ENCODE results near the gene CYP2A7.
"Not testable (repeated sequence)": the region's sequence is repeated elsewhere in the genome, so short reads cannot be mapped to it uniquely, and the experiment has no call there.

Gene CYP2A7

DNA sequence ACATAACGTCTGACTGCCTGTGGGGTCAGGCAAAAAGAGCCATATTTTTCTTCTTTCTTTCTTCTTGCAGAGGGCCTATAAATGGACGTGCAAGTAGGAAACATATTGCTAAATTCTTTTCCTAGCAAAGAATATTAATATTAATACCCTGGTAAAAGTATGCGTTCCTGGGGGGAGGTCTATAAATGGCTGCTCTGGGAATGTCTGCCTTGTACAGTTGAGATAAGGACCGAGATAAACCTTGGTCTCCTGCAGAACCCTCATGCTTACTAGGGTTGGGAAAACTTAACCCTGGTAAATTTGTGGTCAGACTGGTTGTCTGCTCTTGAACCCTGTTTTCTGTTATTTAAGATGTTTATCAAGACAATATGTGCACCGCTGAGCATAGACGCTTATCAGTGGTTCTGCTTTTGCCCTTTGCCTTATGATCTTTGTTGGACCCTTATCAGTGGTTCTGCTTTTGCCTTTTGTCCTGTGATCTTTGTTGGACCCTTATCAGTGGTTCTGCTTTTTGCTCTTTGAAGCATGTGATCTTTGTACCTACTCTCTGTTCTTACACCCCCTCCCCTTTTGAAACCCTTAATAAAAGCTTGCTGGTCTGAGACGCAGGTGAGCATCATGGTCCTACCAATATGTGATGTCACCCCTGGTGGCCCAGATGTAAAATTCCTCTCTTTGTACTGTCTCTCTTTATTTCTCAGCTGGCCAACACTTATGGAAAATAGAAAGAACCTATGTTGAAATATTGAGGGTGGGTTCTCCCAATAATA is 37.7 kb upstream of the CYP2A7 start:
- not testable (repeated sequence) for H3K9ac ChIP-seq (ENCODE audit: low read depth, low read length); H3K9me3 ChIP-seq (ENCODE audit: insufficient read depth, low read depth, low read length); H3K36me3 ChIP-seq (ENCODE audit: insufficient read depth, low read length); H3K27ac ChIP-seq (ENCODE audit: low read depth, low read length); H3K4me1 ChIP-seq (ENCODE audit: insufficient read depth, low read length); H3K27me3 ChIP-seq (ENCODE audit: insufficient read depth, low read length); H3K4me3 ChIP-seq (ENCODE audit: low read length)
- WGBS = 96% methylated on average over 6 of the region's 7 CpGs

GRCh38 chr19:40918303-40918702 is 36.3 kb upstream of the CYP2A7 start:
- H3K4me1 ChIP-seq (ENCODE audit: insufficient read depth, low read length); H3K4me3 ChIP-seq (ENCODE audit: low read length); H3K27me3 ChIP-seq (ENCODE audit: insufficient read depth, low read length); H3K36me3 ChIP-seq (ENCODE audit: insufficient read depth, low read length); H3K27ac ChIP-seq (ENCODE audit: low read depth, low read length); H3K9ac ChIP-seq (ENCODE audit: low read depth, low read length); H3K9me3 ChIP-seq (ENCODE audit: insufficient read depth, low read depth, low read length): not testable (repeated sequence)
- whole genome bisulfite sequencing = no CpG with 5 or more reads among the region's 2 CpGs

- no peaks in the 10 kb centered on the region for H3K27me3 ChIP-seq (ENCODE audit: insufficient read depth, low read length)
- H3K36me3 ChIP-seq (ENCODE audit: insufficient read depth, low read length) = no peaks in the 10 kb centered on the region
- H3K9me3 ChIP-seq (ENCODE audit: insufficient read depth, low read depth, low read length) = peaks cover 6% of the 10 kb centered on the region; the same call in 1 of the 2 replicates
- H3K4me1 ChIP-seq (ENCODE audit: insufficient read depth, low read length) = 0 out of 2 replicates have a peak, but pooled peaks cover 3% of the 10 kb centered on the region
- 57% methylated on average over 6 of the region's 6 CpGs for WGBS
- peak overlapping the region; percentile 57; the same call in 1 of the 2 replicates for H3K4me3 ChIP-seq (ENCODE audit: low read length)
- no peak overlapping the region for H3K9ac ChIP-seq (ENCODE audit: low read depth, low read length)
- H3K27ac ChIP-seq (ENCODE audit: low read depth, low read length) = no peak overlapping the region
Measured at GRCh38 chr19:40908976-40909375, 26.9 kb upstream of the CYP2A7 start.

- 47% methylated on average over 21 of the region's 21 CpGs for WGBS
- Histone ChIP-seq H3K4me1 (ENCODE audit: insufficient read depth, low read length) (0 out of 2 replicates have a peak, but pooled peaks cover 3% of the 10 kb centered on the region), H3K9ac (ENCODE audit: low read depth, low read length) (no peak overlapping the region), H3K27ac (ENCODE audit: low read depth, low read length) (no peak overlapping the region), H3K9me3 (ENCODE audit: insufficient read depth, low read depth, low read length) (peaks cover 6% of the 10 kb centered on the region; the same call in 1 of the 2 replicates), H3K27me3 (ENCODE audit: insufficient read depth, low read length) (no peaks in the 10 kb centered on the region), H3K36me3 (ENCODE audit: insufficient read depth, low read length) (no peaks in the 10 kb centered on the region), H3K4me3 (ENCODE audit: low read length) (peak overlapping the region; percentile 57)
Measured at GRCh38 chr19:40907968-40908735, 26.1 kb upstream of the CYP2A7 start.

- H3K9me3 ChIP-seq (ENCODE audit: insufficient read depth, low read depth, low read length) = no peaks in the 10 kb centered on the region
- no peak overlapping the region for H3K27ac ChIP-seq (ENCODE audit: low read depth, low read length)
- H3K27me3 ChIP-seq (ENCODE audit: insufficient read depth, low read length) = no peaks in the 10 kb centered on the region
- no peak overlapping the region for H3K9ac ChIP-seq (ENCODE audit: low read depth, low read length)
- H3K4me3 ChIP-seq (ENCODE audit: low read length) = no peak overlapping the region
- no peaks in the 10 kb centered on the region for H3K36me3 ChIP-seq (ENCODE audit: insufficient read depth, low read length)
- H3K4me1 ChIP-seq (ENCODE audit: insufficient read depth, low read length) = 0 out of 2 replicates have a peak, but pooled peaks cover 3% of the 10 kb centered on the region
Measured at GRCh38 chr19:40906512-40906911, 24.5 kb upstream of the CYP2A7 start.

DNA sequence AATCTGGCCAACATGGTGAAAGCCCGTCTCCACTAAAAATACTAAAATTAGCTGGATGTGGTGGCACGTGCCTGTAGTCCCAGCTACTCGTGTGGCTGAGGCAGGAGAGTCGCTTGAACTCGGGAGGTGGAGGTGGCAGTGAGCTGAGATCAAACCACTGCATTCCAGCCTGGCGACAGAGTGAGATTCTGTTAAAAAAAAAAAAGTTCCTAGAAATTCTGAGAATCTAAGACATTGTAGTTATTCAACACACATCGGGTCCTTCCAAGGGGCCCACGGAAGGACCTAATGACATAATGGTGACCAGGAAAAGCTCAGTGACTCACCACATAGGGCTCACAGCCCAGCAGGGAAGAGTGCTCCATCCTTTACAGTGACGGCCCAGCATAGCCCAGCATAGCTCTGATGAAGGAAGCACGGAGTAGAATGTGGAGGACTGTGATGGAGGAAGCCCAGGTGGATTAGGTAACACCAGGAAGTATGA is 22.7 kb upstream of the CYP2A7 start:
- H3K4me3 ChIP-seq (ENCODE audit: low read length); H3K27ac ChIP-seq (ENCODE audit: low read depth, low read length); H3K9ac ChIP-seq (ENCODE audit: low read depth, low read length); H3K9me3 ChIP-seq (ENCODE audit: insufficient read depth, low read depth, low read length); H3K36me3 ChIP-seq (ENCODE audit: insufficient read depth, low read length); H3K27me3 ChIP-seq (ENCODE audit: insufficient read depth, low read length); H3K4me1 ChIP-seq (ENCODE audit: insufficient read depth, low read length): not testable (repeated sequence)
- 70% methylated on average over 10 of the region's 10 CpGs for WGBS

- not testable (repeated sequence) for H3K4me3 ChIP-seq (ENCODE audit: low read length); H3K9me3 ChIP-seq (ENCODE audit: insufficient read depth, low read depth, low read length); H3K36me3 ChIP-seq (ENCODE audit: insufficient read depth, low read length); H3K9ac ChIP-seq (ENCODE audit: low read depth, low read length); H3K27ac ChIP-seq (ENCODE audit: low read depth, low read length); H3K4me1 ChIP-seq (ENCODE audit: insufficient read depth, low read length); H3K27me3 ChIP-seq (ENCODE audit: insufficient read depth, low read length)
- WGBS = 87% methylated on average over 6 of the region's 6 CpGs
Measured at GRCh38 chr19:40901975-40902750, 20.1 kb upstream of the CYP2A7 start.

- not testable (repeated sequence) for H3K36me3 ChIP-seq (ENCODE audit: insufficient read depth, low read length); H3K4me3 ChIP-seq (ENCODE audit: low read length); H3K27ac ChIP-seq (ENCODE audit: low read depth, low read length); H3K4me1 ChIP-seq (ENCODE audit: insufficient read depth, low read length); H3K27me3 ChIP-seq (ENCODE audit: insufficient read depth, low read length); H3K9ac ChIP-seq (ENCODE audit: low read depth, low read length); H3K9me3 ChIP-seq (ENCODE audit: insufficient read depth, low read depth, low read length)
- WGBS = 94% methylated on average over 4 of the region's 5 CpGs
Measured at GRCh38 chr19:40900521-40900920, 18.5 kb upstream of the CYP2A7 start.

GRCh38 chr19:40899964-40900363 is 17.9 kb upstream of the CYP2A7 start:
- not testable (repeated sequence) for H3K27me3 ChIP-seq (ENCODE audit: insufficient read depth, low read length); H3K4me3 ChIP-seq (ENCODE audit: low read length); H3K36me3 ChIP-seq (ENCODE audit: insufficient read depth, low read length); H3K9me3 ChIP-seq (ENCODE audit: insufficient read depth, low read depth, low read length); H3K9ac ChIP-seq (ENCODE audit: low read depth, low read length); H3K27ac ChIP-seq (ENCODE audit: low read depth, low read length); H3K4me1 ChIP-seq (ENCODE audit: insufficient read depth, low read length)
- 87% methylated on average over 12 of the region's 12 CpGs for WGBS

DNA sequence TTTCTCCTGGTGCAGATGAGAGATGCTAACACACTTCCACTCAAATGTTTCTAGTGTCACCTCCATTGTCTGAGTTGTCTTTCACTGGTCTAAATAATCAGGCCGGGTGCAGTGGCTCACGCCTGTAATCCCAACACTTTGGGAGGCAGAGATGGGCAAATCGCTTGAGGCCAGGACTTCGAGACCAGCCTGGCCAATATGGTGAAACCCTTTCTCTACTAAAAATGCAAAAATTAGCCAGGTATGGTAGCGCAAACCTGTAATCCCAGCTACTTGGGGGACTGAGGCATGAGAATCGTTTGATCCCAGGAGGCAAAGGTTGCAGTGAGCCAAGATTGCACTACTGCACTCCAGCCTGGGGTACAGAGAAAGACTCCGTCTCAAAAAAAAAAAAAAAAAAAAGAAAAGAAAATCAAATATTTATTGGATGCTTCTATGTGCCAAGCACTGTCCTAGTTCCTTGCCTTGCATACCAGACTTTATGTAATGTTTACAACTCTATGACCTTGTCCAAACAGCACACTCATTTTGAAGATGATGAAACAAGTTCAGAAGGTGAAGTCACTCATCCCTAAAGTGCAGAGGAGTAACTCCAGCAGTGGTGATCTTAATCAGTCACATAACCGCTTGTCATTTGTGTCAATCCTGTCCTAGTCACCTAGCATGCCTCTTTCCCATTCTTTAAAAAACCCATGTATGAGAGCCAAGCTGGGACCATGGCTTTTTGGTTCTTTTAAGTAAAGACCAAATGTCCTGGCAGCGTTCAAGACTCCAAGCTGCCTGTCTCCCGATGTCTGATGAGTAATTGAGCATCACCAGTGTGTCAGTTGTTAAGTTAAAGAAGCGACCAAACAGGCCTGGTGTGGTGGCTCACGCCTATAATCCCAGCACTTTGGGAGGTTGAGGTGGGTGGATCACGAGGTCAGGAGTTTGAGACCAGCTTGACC is 15.1 kb upstream of the CYP2A7 start:
- not testable (repeated sequence) for H3K9me3 ChIP-seq (ENCODE audit: insufficient read depth, low read depth, low read length); H3K27ac ChIP-seq (ENCODE audit: low read depth, low read length); H3K4me1 ChIP-seq (ENCODE audit: insufficient read depth, low read length); H3K9ac ChIP-seq (ENCODE audit: low read depth, low read length); H3K27me3 ChIP-seq (ENCODE audit: insufficient read depth, low read length); H3K4me3 ChIP-seq (ENCODE audit: low read length); H3K36me3 ChIP-seq (ENCODE audit: insufficient read depth, low read length)
- WGBS = 94% methylated on average over 12 of the region's 13 CpGs

Data from HUES64 (cell line).